HUDEP-2 (cell line): Measurements from ENCODE around the gene KRTAP5-2.

Source experiments
- DNase-seq, 76 experiments: peaks; one replicate each; lab custom pipeline; 2025; ENCODE audit not compliant: unreplicated experiment in 76 of 76; lab: John Stamatoyannopoulos, UW

Gene KRTAP5-2

GRCh38 chr11:1570001-1570453 is 28.1 kb downstream of the KRTAP5-2 start:
- no peak for DNase-seq

DNA sequence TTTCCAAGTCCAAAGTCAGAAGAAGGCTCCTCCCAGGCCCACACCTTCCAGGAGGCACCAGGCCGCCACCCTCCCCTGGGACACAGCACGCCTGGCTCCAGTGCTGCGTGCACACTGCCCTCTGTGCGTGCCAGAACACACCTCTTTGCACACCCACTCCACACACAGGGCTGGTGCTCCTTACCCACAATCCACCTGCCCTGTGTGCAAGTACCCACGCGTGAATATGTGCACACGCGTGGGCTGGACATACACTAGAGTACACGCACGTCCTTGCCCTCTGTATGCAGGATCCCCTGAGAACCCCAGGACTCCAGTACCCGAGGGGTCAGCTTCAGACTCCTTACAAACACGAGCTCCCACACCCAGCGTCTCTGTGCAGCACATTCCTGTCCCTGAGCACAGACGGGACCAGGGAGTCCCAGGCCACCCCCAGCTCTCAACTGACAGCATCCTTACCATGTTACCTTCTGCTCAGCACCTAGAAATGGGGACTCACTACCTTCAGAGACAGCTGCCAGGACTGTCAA is 28.8 kb downstream of the KRTAP5-2 start:
- DNase-seq = no peak

DNA sequence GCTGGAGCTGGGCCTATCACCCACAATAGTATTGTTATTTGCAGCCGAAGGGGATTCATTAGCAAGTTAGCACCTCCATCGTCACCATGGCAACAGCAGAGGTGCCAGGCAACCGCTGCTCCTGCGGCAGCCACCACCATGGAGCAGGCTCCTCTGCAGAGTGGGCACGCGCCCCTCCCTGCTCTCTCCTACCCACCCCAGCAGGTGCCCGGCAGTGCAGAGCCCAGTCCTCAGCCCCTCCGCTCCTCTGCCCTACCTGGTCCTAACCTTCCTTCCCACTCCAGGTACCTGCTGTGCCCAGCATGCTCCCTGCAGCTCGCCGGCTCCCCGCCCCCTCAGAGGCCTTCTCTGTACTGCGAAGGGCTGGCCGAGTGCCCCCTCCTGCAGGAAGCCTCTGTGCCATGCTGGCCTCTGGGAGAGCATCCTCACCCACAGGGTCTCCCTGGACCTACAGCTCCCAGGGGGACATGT is 29.6 kb downstream of the KRTAP5-2 start:
- DNase-seq = no peak

GRCh38 chr11:1567721-1568100 is 30.4 kb downstream of the KRTAP5-2 start:
- DNase-seq = no peak

- DNase-seq = no peak
Observed at GRCh38 chr11:1567052-1567720, 30.9 kb downstream of the KRTAP5-2 start.

GRCh38 chr11:1566381-1567051 is 31.6 kb downstream of the KRTAP5-2 start:
- DNase-seq = no peak

DNA sequence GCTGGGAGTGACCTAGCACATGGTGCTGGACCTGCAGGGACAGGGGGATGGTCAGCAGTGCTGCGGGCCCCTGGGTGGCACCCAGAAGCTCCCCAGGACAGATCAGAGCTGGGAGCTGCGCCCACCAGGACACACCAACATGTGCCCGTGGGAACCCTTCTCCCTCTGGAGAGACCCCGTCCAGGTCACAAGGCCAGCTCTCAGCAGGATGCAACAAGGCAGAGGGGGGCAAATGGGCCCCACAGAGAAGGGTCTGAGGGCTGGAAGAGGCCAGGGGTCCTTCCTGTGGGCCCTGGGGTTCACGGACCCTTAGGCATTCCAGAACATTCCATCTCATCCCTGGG is 32.2 kb downstream of the KRTAP5-2 start:
- no peak for DNase-seq

DNA sequence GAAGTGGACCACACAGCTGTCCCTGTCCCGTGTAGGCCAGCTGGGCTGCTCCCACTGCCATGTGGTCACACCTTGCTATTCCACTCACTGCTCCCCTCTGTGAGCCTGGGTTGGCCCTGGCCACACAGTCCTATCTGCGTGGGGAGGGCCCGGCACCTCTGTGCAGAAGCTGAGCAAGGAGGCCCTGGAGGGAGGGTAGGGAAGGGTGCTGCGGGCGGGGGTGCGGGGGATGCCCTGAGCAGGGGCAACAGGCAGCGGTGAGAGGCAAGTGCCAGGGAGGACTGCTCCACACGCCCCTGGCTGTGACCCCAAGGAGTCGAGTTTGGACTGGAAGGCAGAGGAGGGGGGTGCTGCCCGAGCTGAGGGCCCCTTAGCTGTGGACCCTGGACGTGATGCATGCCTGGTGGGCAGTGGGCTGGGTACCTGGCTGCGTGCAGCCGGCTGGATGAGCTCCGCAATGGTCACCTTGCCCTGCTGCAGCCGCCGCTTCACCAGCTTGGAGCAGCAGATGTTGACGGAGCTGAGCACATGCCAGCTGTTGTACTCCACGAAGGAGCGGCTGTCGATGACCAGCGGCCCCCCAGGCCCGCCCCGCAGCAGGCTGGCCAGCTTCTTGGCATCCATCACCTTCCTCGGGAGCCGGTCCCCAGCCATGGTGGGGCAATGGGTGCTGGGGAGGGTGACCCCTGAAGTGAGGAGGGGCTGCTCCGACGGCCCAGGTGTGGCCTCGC is 32.8 kb downstream of the KRTAP5-2 start:
- DNase-seq = no peak

- peak in 31 of 76 experiments; percentile 3 to 62 (median 21) for DNase-seq
Observed at GRCh38 chr11:1564535-1565172, 33.4 kb downstream of the KRTAP5-2 start.

GRCh38 chr11:1563697-1564534 is 34.2 kb downstream of the KRTAP5-2 start:
- no peak for DNase-seq

DNA sequence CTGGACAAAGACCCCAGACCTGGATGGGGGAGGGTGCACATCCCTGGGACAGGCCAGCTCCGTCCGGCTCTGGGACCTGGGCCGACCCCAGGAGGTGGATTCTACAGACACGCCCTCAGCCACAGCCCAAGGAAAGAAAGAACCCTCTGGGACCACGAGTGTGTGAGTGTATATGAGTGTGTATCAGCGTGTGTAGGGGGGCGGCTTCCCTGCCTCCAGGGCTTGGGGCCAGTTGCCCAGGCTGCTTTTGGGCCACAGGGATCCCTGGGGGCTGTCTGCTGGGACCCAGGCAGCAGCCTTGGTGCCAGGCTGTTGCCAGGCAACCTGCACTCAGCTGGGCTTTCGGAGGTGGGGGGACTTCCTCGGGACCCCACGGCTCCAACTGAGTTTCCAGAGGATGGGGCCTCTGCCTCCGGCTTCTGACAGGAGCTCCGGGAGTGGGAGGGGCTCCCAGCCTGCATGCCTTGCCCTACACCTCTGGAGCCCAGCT is 34.9 kb downstream of the KRTAP5-2 start:
- DNase-seq = no peak

DNA sequence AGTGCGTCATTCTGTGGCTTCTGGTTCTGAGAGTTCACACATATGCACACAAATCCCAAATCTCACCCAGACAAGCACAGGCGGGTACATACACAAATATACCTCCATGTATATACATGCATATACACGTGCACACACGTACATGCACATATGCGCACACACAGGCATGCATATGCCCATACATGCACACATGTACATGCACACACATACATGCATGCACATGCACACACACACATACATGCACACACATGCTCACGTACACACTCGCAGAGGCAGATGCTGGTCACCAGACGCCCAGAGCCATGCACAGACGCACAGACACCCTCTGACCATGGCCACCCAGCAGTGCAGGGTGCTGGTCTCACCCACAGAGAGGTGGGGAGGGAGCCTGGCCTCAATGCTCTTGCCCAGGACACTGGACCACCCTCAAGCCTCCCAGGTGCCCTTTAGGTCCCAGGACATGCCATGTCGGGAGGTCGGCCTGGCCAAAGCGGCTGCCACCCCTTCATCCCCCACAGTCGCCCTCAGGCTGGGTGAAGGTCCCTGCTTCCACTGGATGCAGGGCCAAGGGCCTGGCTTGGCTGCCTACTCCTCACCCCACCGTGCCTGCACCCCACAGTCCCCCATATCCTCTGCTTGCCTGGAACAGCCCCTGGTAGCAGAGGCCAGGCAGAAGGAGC is 35.5 kb downstream of the KRTAP5-2 start:
- DNase-seq = no peak

GRCh38 chr11:1561955-1562354 is 36.1 kb downstream of the KRTAP5-2 start:
- DNase-seq = no peak

DNA sequence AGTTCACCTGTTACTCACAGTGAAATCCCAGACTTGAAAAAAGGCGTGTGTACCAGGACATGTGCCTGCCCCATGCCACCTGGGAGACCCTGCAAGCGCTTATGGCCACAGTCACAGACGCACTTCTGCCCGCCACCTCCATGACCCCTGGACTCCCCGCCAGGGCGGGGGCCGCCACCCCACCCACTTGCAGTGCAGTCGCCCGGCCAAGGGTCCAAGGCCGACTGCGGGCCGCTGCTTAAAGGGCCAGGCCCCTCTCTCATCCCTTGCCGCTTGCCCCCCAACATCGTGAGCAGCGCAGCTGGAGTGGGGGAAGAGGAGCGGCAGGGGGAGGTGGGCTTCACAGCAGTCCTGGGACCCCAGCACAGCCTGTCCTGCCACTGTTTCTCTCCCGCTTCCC is 36.8 kb downstream of the KRTAP5-2 start:
- no peak for DNase-seq

DNA sequence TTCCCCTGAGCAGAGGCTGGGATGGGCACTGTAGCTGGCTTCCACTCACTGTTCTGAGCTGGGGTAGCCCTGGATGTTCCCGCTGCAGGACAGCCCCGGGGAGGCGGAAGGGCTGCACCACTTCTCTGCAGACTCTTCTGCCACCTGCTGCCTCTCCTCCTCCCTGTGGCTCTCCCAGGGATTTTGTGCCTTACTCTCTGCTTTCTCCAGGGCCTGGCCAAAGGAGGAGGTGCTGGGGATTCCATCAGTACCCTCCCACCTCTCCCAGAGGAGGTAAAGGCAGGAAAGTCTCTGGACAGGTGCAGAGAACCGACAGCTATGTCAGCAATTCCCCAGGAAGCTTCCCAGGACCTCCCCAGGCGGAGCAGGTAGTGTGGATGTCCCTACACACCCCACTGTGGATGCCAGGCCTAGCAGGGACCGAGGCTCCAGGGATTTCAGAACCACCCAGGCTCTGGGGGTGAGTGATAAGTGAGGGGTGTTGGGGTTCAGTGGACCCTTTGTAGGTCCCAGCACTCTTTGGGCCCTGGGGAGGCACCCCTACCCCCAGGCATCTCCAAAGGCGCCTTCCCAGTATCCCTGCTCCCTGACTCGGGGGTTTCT is 37.3 kb downstream of the KRTAP5-2 start:
- no peak for DNase-seq

GRCh38 chr11:1560002-1560648 is 38.0 kb downstream of the KRTAP5-2 start:
- DNase-seq = no peak

GRCh38 chr11:1559111-1559951 is 38.8 kb downstream of the KRTAP5-2 start:
- peak in 1 of 76 experiments; percentile 12 for DNase-seq

DNA sequence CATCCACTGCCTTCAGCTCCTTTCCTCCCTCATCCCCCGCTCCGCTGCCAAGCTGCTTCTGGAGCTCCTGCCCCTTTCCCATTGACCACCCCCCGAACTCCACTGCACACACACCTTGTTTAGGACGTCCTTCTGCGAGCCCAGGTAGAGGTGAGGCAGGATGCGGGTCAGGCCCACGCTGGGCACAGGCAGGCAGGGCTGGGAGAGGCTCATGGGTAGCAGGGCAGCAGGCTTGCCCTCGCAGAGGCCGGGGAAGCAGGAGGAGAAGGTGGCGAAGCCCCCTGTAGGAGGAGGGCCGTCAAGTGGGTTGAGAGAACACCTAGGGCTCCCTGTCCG is 39.4 kb downstream of the KRTAP5-2 start:
- no peak for DNase-seq
